ENCODE results near the gene TAL1. TPM values are rescaled to one million over a fixed set of nuclear protein-coding genes. Genes with fewer than 3 reads are reported as not detected.

Gene TAL1
- total RNA-seq, 1 experiment from 2014 or later = not detected

DNA sequence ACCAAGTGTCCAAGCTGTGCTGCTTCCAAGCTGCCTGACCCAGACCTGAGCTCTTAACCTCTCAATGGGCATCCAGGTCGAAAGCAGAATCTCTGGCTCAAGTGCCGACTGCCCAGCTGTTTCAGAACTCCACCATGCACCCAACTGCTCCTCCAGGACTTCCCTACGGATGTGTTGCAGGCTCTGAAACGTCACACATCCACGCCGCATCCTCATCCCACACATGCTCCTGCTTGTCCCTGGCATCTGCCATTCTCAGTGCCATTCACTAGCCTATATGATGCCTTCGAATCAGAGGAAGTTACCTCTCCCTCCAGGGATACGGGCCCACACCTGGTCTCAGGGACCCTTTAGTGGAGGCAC, 53.4 kb downstream of the TAL1 start:
- Histone ChIP-seq H2BK12ac (ENCODE audit: insufficient read length, low read depth, low read length) (peak overlapping the region; percentile 25), H2BK15ac (ENCODE audit: low read depth, low read length) (peak overlapping the region; percentile 53; the same call in 1 of the 2 replicates), H3K79me2 (ENCODE audit: insufficient read depth, low read length) (no peaks in the 10 kb centered on the region), H3K79me1 (ENCODE audit: insufficient read depth, low read depth, low read length, poor library complexity, severe bottlenecking) (no peaks in the 10 kb centered on the region), H2BK120ac (ENCODE audit: low read depth, low read length, poor library complexity, severe bottlenecking) (no peak overlapping the region), H3K23me2 (ENCODE audit: insufficient read length, low read depth, low read length, poor library complexity, severe bottlenecking) (peaks cover 8% of the 10 kb centered on the region), H3K27ac (ENCODE audit: insufficient read length, low read depth, low read length) (no peak overlapping the region), H4K91ac (ENCODE audit: insufficient read length, low read depth, low read length) (peak overlapping the region; percentile 66), H3K4me1 (ENCODE audit: insufficient read depth, low read length) (peaks cover 2% of the 10 kb centered on the region; the same call in 1 of the 2 replicates), H4K8ac (replicated peaks; ENCODE audit: insufficient read length, low read depth, low read length) (peak overlapping the region; percentile 79), H2AFZ (ENCODE audit: low read length) (no peak overlapping the region), H3K56ac (ENCODE audit: insufficient read length, low read depth, low read length) (no peak overlapping the region), H3K4me2 (ENCODE audit: insufficient read depth, insufficient read length, low read length) (peak overlapping the region; percentile 55), H3K9ac (ENCODE audit: extremely low read depth, insufficient read length, low read length) (peak overlapping the region; percentile 50), H4K5ac (ENCODE audit: insufficient read length, low read depth, low read length) (peak overlapping the region; percentile 80), H4K20me1 (ENCODE audit: control insufficient read depth, insufficient read depth, insufficient read length) (no peaks in the 10 kb centered on the region), H3K14ac (ENCODE audit: insufficient read depth, low read length) (peak overlapping the region; percentile 70), H2BK20ac (ENCODE audit: low read depth, low read length, poor library complexity, severe bottlenecking) (no peak overlapping the region), H3T11ph (ENCODE audit: low read length) (no peak overlapping the region), H2AK5ac (ENCODE audit: insufficient read length, low read length) (no peak overlapping the region), H3K4ac (ENCODE audit: low read depth, low read length) (no peak overlapping the region), H3K23ac (ENCODE audit: insufficient read length, low read depth, low read length) (no peak overlapping the region), H2BK5ac (ENCODE audit: insufficient read length, low read length) (no peak overlapping the region), H3K27me3 (ENCODE audit: insufficient read depth, low read length) (peaks cover 4% of the 10 kb centered on the region; the same call in 1 of the 2 replicates), H3K18ac (ENCODE audit: insufficient read length, low read depth, low read length) (peak overlapping the region; percentile 85), H3K9me3 (ENCODE audit: control insufficient read depth, low read depth, low read length) (no peaks in the 10 kb centered on the region)
- Mint-ChIP-seq H3K27ac (peak overlapping the region in 1 of 3 experiments; percentile 92; a peak in 2 of 7 replicates), H3K36me3 (ENCODE audit: insufficient read depth in 1 of 3, low read depth in 3 of 3) (no peaks in the 10 kb centered on the region), H3K4me3 (peak overlapping the region; percentile 68 to 86), H3K4me1 (peaks cover 20% of the 10 kb centered on the region in 2 experiments), H3K27me3 (ENCODE audit: low read depth) (peaks cover 50% of the 10 kb centered on the region), H3K9me3 (no peaks in the 10 kb centered on the region)
- peak; percentile 27 for DNase-seq
- WGBS (ENCODE audit: extremely low coverage, insufficient read length, low lambda C conversion rate) = no CpG with 5 or more reads among the region's 8 CpGs
- no peak for TF ChIP-seq CTCF (conservative IDR thresholded peaks at IDR 0.05)
